HepG2 (cell line): ENCODE data around the gene GZF1. TPM values are rescaled to one million over a fixed set of nuclear protein-coding genes. Genes with fewer than 3 reads are reported as not detected.
A peak's percentile ranks its signal among the peaks of the same experiment; 100 is the strongest.

Experiments
- DRAP1 ChIP-seq: IDR thresholded peaks from 2 replicates; pipeline ENCODE4 v1.6.1; 2016; ENCODE audit warnings: missing genetic modification reagents, missing compliant biosample characterization
- E2F5 ChIP-seq: sonication (generic); formaldehyde crosslinking; conservative IDR thresholded peaks from 2 replicates; pipeline ENCODE4 v1.4.0; 2020; ENCODE audit warnings: missing genetic modification reagents
- NFYB ChIP-seq: sonication (generic); formaldehyde crosslinking; IDR thresholded peaks from 2 replicates; pipeline ENCODE4 v1.4.0; 2020; ENCODE audit warnings: missing genetic modification reagents
- NR2F1 ChIP-seq, 2 experiments: fragments of 450-650 bp in 1 of 2; formaldehyde crosslinking in 1 of 2; IDR thresholded peaks; 2 replicates each; pipeline versions ENCODE4 v1.5.0 to v1.6.1; 2016 to 2020; ENCODE audit warnings: mild to moderate bottlenecking in 1 of 2, missing compliant biosample characterization in 1 of 2, missing genetic modification reagents in 1 of 2, moderate library complexity in 1 of 2
- NR3C1 ChIP-seq: sonication (generic); formaldehyde crosslinking; IDR thresholded peaks from 2 replicates; pipeline ENCODE4 v1.4.0; 2020; ENCODE audit warnings: missing genetic modification reagents
- RFXANK ChIP-seq: IDR thresholded peaks from 2 replicates; pipeline ENCODE4 v1.6.1; 2016
- TARDBP ChIP-seq: sonication (generic); formaldehyde crosslinking; IDR thresholded peaks from 2 replicates; pipeline ENCODE4 v1.8.0; 2022; ENCODE audit warnings: mild to moderate bottlenecking, missing genetic modification reagents
- TEAD2 ChIP-seq: sonication (generic); formaldehyde crosslinking; IDR thresholded peaks from 2 replicates; pipeline ENCODE4 v1.9.0; 2021; ENCODE audit warnings: missing genetic modification reagents
- YY1 ChIP-seq: IDR thresholded peaks from 2 replicates; pipeline ENCODE4 v1.6.1; 2011; ENCODE audit warnings: low read length, low read depth, moderate library complexity, mild to moderate bottlenecking; ENCODE audit not compliant: insufficient read depth, insufficient replicate concordance
- ZBTB37 ChIP-seq: sonication (generic); formaldehyde crosslinking; IDR thresholded peaks from 2 replicates; pipeline ENCODE4 v1.4.0; 2020; ENCODE audit warnings: mild to moderate bottlenecking, missing genetic modification reagents
- ZBTB40 ChIP-seq, 2 experiments: fragments of 450-650 bp in 1 of 2; sonication (generic) in 1 of 2; formaldehyde crosslinking in 1 of 2; IDR thresholded peaks; 2 replicates each; pipeline versions ENCODE4 v1.6.1 to v1.8.0; 2016 to 2022; ENCODE audit warnings: antibody characterized with exemption in 1 of 2, mild to moderate bottlenecking in 1 of 2, missing genetic modification reagents in 1 of 2
- ZNF10 ChIP-seq: sonication (generic); formaldehyde crosslinking; IDR thresholded peaks from 2 replicates; pipeline ENCODE4 v1.4.0; 2020; ENCODE audit warnings: mild to moderate bottlenecking, low read depth, missing genetic modification reagents, borderline replicate concordance
- ZNF124 ChIP-seq: sonication (generic); formaldehyde crosslinking; IDR thresholded peaks from 2 replicates; pipeline ENCODE4 v1.4.0; 2020; ENCODE audit warnings: missing genetic modification reagents
- ZNF704 ChIP-seq: sonication (generic); formaldehyde crosslinking; IDR thresholded peaks from 2 replicates; pipeline ENCODE4 v1.8.1; 2023; ENCODE audit warnings: mild to moderate bottlenecking, inconsistent platforms, moderate library complexity, missing genetic modification reagents, borderline replicate concordance
- ZNF777 ChIP-seq: sonication (generic); formaldehyde crosslinking; IDR thresholded peaks from 2 replicates; pipeline ENCODE4 v1.4.0; 2020; ENCODE audit warnings: missing genetic modification reagents
- polyA plus RNA-seq, 8 experiments: library from polyadenylated mRNA; depleted of rRNA in 3 of 8; stranded (reverse) in 7 of 8; unstranded in 1 of 8; fragments of >200 nt; fragmentation: Illumina TruSeq in 4 of 8; extraction: Trizol in 4 of 8; gene quantifications; 2 replicates each; pipeline versions ENCODE4 v1.2.1 to v1.2.3, GENCODE V29; 2011 to 2016; ENCODE audit warnings: low read depth in 4 of 8, missing spikeins in 1 of 8, mixed read lengths in 1 of 8; ENCODE audit not compliant: insufficient read depth in 1 of 8
- total RNA-seq, 5 experiments: library from RNA; depleted of rRNA; stranded (reverse); fragments of >200 nt; fragmentation: Illumina TruSeq; extraction: Trizol; gene quantifications; 2 replicates each; pipeline ENCODE4 v1.2.3, GENCODE V29; 2016; ENCODE audit warnings: low read depth in 1 of 5

The GZF1 gene
- total and polyA plus RNA-seq, 2 of the 13 experiments (the other 11 are each of a cell fraction or from before 2014, with no cell fraction given), result 16.9 to 26.0 TPM

- TF ChIP-seq YY1 (no peak), RFXANK (CRISPR knock-in tag) (no peak; the same call in 1 of the 2 replicates), ZBTB37 (CRISPR knock-in tag) (no peak), NFYB (CRISPR knock-in tag) (peak; percentile 97), ZNF10 (CRISPR knock-in tag) (no peak), ZNF777 (no peak; the same call in none of the 2 replicates), ZNF704 (CRISPR knock-in tag) (no peak; the same call in 1 of the 2 replicates), TARDBP (CRISPR knock-in tag) (peak; percentile 90), ZBTB40 (IDR thresholded peaks at IDR 0.05) (no peak), ZBTB40 (CRISPR knock-in tag; IDR thresholded peaks at IDR 0.05) (peak; percentile 90), DRAP1 (CRISPR knock-in tag) (peak; percentile 79), NR2F1 (CRISPR knock-in tag; IDR thresholded peaks at IDR 0.05) (0 out of 4 replicates have a peak, but pooled peaks of 1 of the 2 experiments have one; percentile 9), ZNF124 (CRISPR knock-in tag) (no peak; the same call in 1 of the 2 replicates), TEAD2 (CRISPR knock-in tag) (peak; percentile 33; the same call in 1 of the 2 replicates), E2F5 (CRISPR knock-in tag) (peak; percentile 78), NR3C1 (CRISPR knock-in tag) (no peak)
Observed at GRCh38 chr20:23357767-23358562, 4.0 kb upstream of the GZF1 start (continued).
